ENCODE results near the gene PABPC1L. TPM values are rescaled to one million over a fixed set of nuclear protein-coding genes. Genes with fewer than 3 reads are reported as not detected.

Gene PABPC1L
- total RNA-seq, 4 donors from 2014 or later = 2.0 to 5.9 (median 2.9) TPM

DNA sequence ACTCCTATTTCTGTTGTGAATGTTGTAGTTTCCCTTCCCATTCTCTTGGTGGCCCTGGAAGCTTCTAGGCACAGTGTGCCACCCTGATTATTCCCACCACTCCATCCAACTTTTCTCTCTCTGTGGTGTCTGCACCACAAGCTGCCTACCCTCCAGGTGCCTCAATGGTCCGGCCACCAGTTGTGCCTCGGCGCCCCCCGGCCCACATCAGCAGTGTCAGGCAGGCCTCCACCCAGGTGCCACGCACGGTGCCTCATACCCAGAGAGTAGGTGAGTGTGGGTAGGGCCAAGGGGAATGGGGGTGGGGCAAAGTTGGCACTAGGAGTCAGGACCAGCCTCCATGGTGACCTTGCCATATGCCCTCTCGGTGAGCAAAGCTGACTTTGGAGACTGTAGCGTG, 23.1 kb downstream of the PABPC1L start:
- WGBS = 100% methylated on average over 8 of the region's 8 CpGs

DNA sequence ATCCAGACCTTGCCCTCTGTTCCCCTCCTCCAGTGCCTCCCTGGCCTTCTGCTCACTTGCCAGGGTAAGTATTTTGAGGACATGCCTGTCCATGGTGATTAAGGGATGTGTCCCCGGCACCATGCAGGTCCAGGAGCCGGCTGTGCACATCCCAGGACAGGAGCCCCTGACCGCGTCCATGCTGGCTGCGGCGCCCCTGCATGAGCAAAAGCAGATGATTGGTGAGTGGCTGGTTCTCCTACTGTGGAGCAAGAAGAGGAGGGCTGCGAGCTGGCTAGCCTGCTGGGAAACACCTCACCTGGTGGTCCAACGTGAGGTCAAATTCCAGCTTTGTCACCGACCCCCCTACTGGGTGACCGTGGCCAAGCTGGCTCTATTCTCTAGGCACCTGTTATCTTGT, 26.6 kb downstream of the PABPC1L start:
- intact Hi-C loops (cut with DNase I) = no loop called here
- Histone ChIP-seq H3K4me3 (no peak overlapping the region), H3K36me3 (peaks cover 0 to 49% (median 24%) of the 10 kb centered on the region in 4 donors), H3K27me3 (no peaks in the 10 kb centered on the region), H3K4me1 (no peaks in the 10 kb centered on the region), H3K27ac (replicated peaks in 1 of 4) (no peak overlapping the region), H3K9me3 (no peaks in the 10 kb centered on the region)
- DNase-seq (ENCODE audit: extremely low spot score) = no peak
- TF ChIP-seq EP300 (IDR thresholded peaks at IDR 0.05) (no peak), POLR2A (IDR thresholded peaks at IDR 0.05; ENCODE audit: low read depth) (no peak), POLR2AphosphoS5 (IDR thresholded peaks at IDR 0.05) (no peak), CTCF (IDR thresholded peaks at IDR 0.05) (no peak)
- 95% methylated on average over 10 of the region's 10 CpGs for WGBS

More for the DNA sequence above, 23.1 kb downstream of the PABPC1L start:
- H3K4me1 ChIP-seq = no peaks in the 10 kb centered on the region
- no peaks in the 10 kb centered on the region for H3K27me3 ChIP-seq
- intact Hi-C loops (cut with DNase I) = no loop called here
- no peak overlapping the region for H3K27ac ChIP-seq (replicated peaks in 1 of 4)
- no peaks in the 10 kb centered on the region for H3K9me3 ChIP-seq
- no peak for DNase-seq (ENCODE audit: extremely low spot score)
- no peak overlapping the region for H3K4me3 ChIP-seq
- no peak for TF ChIP-seq CTCF (IDR thresholded peaks at IDR 0.05)
- peaks cover 0 to 24% (median 12%) of the 10 kb centered on the region in 4 donors for H3K36me3 ChIP-seq

DNA sequence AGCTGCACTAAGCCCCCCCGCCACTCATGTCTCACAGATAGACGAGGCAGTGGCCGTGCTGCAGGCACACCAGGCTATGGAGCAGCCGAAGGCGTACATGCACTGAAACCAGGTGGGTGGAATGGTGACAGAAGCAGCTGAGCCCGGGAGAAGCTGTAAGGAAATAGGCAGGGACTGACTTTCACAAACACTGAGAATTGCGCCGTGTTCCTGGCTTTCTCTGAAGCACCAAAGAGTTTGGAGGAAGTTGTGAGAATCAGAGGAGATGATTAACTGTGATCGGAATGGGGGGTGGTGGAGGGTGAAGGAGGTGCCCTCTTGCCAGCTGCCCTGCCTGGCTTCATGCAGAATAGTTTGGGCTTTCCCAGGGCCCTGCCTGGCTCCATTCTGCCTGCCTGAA, 28.8 kb downstream of the PABPC1L start:
- Histone ChIP-seq H3K27me3 (no peaks in the 10 kb centered on the region), H3K9me3 (no peaks in the 10 kb centered on the region), H3K36me3 (peaks cover 19 to 70% (median 41%) of the 10 kb centered on the region in 4 donors), H3K4me1 (no peaks in the 10 kb centered on the region), H3K4me3 (no peak overlapping the region), H3K27ac (replicated peaks in 1 of 4) (no peak overlapping the region)
- no peak for TF ChIP-seq POLR2A (IDR thresholded peaks at IDR 0.05; ENCODE audit: low read depth)
- TF ChIP-seq CTCF (IDR thresholded peaks at IDR 0.05) = no peak
- no peak for TF ChIP-seq EP300 (IDR thresholded peaks at IDR 0.05)
- TF ChIP-seq POLR2AphosphoS5 (IDR thresholded peaks at IDR 0.05) = no peak
- WGBS = 90% methylated on average over 9 of the region's 9 CpGs
- intact Hi-C loops (cut with DNase I) = no loop called here
- DNase-seq (ENCODE audit: extremely low spot score) = no peak

- Histone ChIP-seq H3K27me3 (no peaks in the 10 kb centered on the region), H3K9me3 (no peaks in the 10 kb centered on the region), H3K27ac (replicated peaks in 1 of 4) (no peak overlapping the region), H3K36me3 (peaks cover 33 to 95% (median 64%) of the 10 kb centered on the region in 4 donors), H3K4me3 (no peak overlapping the region), H3K4me1 (no peaks in the 10 kb centered on the region)
- TF ChIP-seq POLR2A (IDR thresholded peaks at IDR 0.05; ENCODE audit: low read depth) (no peak), POLR2AphosphoS5 (IDR thresholded peaks at IDR 0.05) (no peak)
- intact Hi-C loops (cut with DNase I) = no loop called here
- 81% methylated on average over 3 of the region's 7 CpGs for WGBS
- no peak for DNase-seq (ENCODE audit: extremely low spot score)
Measured at GRCh38 chr20:44941120-44941691, 31.3 kb downstream of the PABPC1L start.

DNA sequence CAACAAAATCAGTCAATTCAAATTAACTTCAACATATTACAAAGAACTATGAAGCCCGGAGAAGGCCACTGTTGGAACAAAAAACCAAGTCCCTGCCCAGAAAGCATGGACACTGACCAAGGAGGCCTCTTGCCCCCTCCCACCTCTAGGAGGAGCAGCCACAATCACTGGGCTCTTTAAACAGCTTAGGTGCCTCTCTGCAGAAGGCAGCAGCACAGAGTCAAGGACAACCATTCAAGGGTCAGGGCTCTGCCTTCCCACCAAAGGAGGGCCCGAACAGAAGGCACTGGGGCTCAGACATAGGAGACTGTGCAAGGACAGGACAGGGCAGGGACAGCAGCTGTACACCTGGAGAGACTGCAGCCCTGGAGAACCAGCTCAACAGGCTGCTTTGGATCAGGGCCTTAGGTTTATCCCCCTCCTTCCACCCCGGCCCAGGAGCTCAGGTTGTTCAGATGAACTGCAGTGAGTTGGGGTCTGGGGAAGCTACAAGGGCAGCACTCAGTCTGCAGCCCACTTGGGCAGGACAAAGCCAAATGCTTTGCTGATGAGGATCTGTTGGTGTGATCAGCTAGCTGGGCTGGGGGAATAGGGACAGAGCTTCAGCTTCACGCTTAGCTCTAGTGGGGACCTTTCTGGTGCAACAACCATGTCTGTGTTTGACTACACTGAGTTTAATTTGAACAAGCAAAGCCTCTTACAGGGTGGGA, 32.6 kb downstream of the PABPC1L start:
- no peak overlapping the region for H3K27ac ChIP-seq (replicated peaks in 1 of 4)
- no peak overlapping the region for H3K4me3 ChIP-seq
- no peaks in the 10 kb centered on the region for H3K9me3 ChIP-seq
- no peaks in the 10 kb centered on the region for H3K27me3 ChIP-seq
- TF ChIP-seq POLR2A (IDR thresholded peaks at IDR 0.05; ENCODE audit: low read depth) (no peak), EP300 (IDR thresholded peaks at IDR 0.05) (no peak)
- H3K36me3 ChIP-seq = peaks cover 33 to 95% (median 74%) of the 10 kb centered on the region in 4 donors
- intact Hi-C loops (cut with DNase I) = no loop called here
- WGBS = 85% methylated on average over 4 of the region's 4 CpGs
- no peak for DNase-seq (ENCODE audit: extremely low spot score)
- H3K4me1 ChIP-seq = no peaks in the 10 kb centered on the region
